ENCODE results near the gene ABCA7.

DNA sequence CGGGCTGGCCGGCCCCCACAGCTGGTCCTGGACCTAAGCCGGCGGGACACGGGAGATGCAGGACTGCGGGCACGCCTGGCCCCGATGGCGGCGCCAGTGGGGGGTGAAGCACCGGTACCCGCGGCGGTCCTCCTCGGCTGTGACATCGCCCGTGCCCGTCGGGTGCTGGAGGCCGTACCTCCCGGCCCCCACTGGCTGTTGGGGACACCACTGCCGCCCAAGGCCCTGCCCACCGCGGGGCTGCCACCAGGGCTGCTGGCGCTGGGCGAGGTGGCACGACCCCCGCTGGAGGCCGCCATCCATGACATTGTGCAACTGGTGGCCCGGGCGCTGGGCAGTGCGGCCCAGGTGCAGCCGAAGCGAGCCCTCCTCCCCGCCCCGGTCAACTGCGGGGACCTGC is 36.6 kb upstream of the ABCA7 start:
- TF ChIP-seq, protein P1, sequence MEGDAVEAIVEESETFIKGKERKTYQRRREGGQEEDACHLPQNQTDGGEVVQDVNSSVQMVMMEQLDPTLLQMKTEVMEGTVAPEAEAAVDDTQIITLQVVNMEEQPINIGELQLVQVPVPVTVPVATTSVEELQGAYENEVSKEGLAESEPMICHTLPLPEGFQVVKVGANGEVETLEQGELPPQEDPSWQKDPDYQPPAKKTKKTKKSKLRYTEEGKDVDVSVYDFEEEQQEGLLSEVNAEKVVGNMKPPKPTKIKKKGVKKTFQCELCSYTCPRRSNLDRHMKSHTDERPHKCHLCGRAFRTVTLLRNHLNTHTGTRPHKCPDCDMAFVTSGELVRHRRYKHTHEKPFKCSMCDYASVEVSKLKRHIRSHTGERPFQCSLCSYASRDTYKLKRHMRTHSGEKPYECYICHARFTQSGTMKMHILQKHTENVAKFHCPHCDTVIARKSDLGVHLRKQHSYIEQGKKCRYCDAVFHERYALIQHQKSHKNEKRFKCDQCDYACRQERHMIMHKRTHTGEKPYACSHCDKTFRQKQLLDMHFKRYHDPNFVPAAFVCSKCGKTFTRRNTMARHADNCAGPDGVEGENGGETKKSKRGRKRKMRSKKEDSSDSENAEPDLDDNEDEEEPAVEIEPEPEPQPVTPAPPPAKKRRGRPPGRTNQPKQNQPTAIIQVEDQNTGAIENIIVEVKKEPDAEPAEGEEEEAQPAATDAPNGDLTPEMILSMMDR (IDR thresholded peaks at IDR 0.05; ENCODE audit: poor library complexity), result no peak
- TF ChIP-seq EZH2phosphoT487 (IDR thresholded peaks at IDR 0.05; ENCODE audit: low read depth, severe bottlenecking, unreplicated experiment), result no peak
- TF ChIP-seq EZH2 (IDR thresholded peaks at IDR 0.05; ENCODE audit: borderline replicate concordance), result no peak

Data from hepatocyte (in vitro differentiated cells).